MG63 (cell line): ENCODE data around the gene TMEM141. TPM values are rescaled to one million over a fixed set of nuclear protein-coding genes. Genes with fewer than 3 reads are reported as not detected.
"Not testable (repeated sequence)": the region's sequence is repeated elsewhere in the genome, so short reads cannot be mapped to it uniquely, and the experiment has no call there.

Experiments used
- DNase-seq: peaks from one replicate; pipeline ENCODE4 v3.0.0-alpha.2; 2020
- H3K27me3 ChIP-seq: fragments of 250-450 bp; sonication (Bioruptor Pico); 2 replicates; pipeline ENCODE4 v1.5.1; 2020; ENCODE audit warnings: mild to moderate bottlenecking, moderate library complexity
- H3K36me3 ChIP-seq: fragments of 250-450 bp; sonication (Bioruptor Pico); 2 replicates; pipeline ENCODE4 v1.5.1; 2020; ENCODE audit warnings: mild to moderate bottlenecking, moderate library complexity
- H3K4me3 ChIP-seq: fragments of 250-450 bp; sonication (Bioruptor Pico); 2 replicates; pipeline ENCODE4 v1.5.1; 2020; ENCODE audit warnings: mild to moderate bottlenecking, moderate library complexity
- H3K9me3 ChIP-seq: fragments of 250-450 bp; sonication (Bioruptor Pico); 2 replicates; pipeline ENCODE4 v1.5.1; 2020; ENCODE audit warnings: mild to moderate bottlenecking, moderate library complexity
- total RNA-seq: library from RNA; depleted of rRNA; stranded (reverse); fragments of >200 nt; shearing (Covaris generic); gene quantifications from 2 replicates; pipeline ENCODE4 v1.2.3, GENCODE V29; 2014; ENCODE audit warnings: low replicate concordance

Gene TMEM141
- total RNA-seq, 1 experiment from 2014 or later: 57.5 TPM

DNA sequence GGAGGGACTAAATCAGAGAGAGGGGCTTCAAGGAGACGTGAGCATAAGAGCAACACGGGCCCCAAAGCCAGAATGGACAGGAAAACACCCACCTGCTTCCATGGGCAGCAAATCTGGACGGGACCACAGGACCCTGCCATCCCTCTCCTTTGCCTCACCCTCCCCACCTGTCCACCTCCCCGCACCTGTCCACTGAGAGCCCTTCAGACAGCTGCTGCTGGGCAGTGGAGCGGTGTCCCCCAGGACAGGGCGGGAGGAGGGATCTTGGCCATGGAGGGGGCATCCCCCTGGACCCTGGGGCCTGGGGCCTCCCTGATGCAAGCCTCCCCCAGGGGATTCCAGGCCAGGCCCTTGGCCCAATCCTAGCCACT is 7.5 kb downstream of the TMEM141 start:
- DNase-seq: no peak
- Histone ChIP-seq H3K4me3 (no peak overlapping the region), H3K9me3 (no peaks in the 10 kb centered on the region), H3K36me3 (no peaks in the 10 kb centered on the region; the same call in 1 of the 2 replicates), H3K27me3 (peaks cover 34% of the 10 kb centered on the region)

DNA sequence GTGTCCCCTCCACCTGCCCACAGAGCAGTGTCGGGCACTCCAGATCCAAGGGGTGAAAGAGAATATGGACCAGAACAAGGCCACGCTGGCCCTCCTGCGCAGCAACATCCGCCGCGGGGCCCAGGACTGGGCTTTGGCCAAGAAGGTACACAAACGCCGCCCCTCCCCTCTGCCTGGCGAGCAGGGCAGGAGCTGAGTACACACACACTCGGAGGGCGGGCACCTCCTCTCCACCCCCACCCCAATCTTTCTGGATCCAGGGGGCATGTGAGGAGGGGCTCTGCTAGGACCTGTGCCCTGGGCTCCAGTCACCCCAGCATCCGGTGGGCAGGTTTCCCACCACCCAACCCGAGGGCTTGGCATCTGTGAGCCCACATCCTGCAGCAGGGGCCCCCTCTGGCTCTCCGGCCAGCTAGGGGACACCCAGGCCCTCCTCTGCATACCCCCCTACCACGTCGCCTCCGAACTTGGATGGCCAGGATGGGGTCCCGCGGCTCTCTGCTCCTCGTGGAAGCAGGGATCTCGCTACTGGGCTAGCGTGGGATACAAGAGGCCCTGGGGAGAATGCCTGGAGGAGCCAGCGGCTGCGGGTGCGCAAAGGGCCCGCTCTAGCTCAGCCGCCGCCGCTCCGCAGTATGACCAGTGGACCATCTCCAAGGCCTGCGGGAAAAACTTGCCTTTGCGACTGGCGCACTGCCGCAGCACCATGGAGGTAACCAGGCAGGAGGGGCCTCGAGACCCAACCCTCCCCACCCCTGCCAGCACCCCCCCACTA is 8.1 kb downstream of the TMEM141 start:
- Histone ChIP-seq H3K27me3 (peaks cover 34% of the 10 kb centered on the region), H3K9me3 (no peaks in the 10 kb centered on the region), H3K36me3 (no peaks in the 10 kb centered on the region), H3K4me3 (no peak overlapping the region)
- DNase-seq: no peak

DNA sequence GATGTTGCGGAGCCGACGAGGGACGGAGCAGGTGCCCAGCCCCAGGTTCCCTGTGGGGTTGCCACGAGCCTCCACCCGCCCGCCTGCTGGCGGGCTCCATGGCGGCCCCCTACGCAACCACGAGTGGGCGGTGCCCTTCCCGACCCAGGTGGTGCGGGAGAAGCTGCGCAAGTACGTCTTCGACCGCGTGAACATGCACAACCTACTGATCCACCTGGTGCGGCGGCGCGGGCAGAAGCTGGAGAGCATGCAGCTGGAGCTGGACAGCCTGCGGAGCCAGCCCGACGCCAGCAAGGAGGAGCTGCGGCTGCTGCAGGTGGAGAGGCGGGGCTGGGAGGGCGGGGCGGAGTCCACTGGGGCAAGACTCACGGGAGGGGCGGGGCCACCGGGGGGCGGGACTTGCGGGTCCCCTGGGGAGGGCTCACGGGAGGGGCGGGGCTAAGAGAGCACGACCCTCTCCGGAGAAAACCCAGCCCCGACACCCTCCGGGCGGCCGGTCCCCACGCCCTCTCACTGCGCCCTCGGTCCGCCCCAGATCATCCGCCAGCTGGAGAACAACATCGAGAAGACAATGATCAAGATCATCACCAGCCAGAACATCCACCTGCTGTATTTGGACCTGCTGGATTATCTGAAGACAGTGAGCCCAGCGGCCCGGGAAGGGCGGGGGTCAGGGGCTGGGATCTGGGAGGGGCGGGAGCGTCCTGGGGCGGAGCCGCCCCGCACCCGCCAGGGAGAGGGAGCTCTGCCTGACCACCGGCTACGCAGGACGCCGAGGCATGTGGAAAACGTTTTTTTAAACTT is 8.9 kb downstream of the TMEM141 start:
- Histone ChIP-seq H3K9me3 (no peaks in the 10 kb centered on the region), H3K36me3 (no peaks in the 10 kb centered on the region; the same call in 1 of the 2 replicates), H3K27me3 (peaks cover 34% of the 10 kb centered on the region), H3K4me3 (no peak overlapping the region)
- peak; percentile 65 for DNase-seq

DNA sequence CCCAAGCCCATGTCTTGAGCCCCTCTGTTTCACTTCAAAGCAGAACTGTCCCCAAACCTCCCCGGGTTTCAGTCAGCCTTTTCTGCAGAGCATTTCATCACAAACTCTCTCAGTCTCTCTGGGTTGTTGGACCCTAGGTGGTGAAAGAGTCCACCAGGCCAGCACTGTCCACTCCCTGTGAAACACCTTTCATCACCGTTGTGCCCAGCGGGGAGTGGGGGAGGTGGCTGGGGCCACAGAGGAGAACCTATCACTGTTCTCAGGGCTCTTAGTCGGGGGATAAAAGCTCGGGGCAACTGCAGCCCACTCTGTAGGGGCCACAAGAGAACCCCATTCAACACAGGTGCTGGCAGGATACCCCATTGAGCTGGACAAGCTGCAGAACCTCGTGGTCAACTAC is 11.2 kb downstream of the TMEM141 start:
- Histone ChIP-seq H3K27me3 (peaks cover 31% of the 10 kb centered on the region), H3K36me3 (peaks cover 3% of the 10 kb centered on the region), H3K4me3 (no peak overlapping the region), H3K9me3 (no peaks in the 10 kb centered on the region)
- DNase-seq: no peak

DNA sequence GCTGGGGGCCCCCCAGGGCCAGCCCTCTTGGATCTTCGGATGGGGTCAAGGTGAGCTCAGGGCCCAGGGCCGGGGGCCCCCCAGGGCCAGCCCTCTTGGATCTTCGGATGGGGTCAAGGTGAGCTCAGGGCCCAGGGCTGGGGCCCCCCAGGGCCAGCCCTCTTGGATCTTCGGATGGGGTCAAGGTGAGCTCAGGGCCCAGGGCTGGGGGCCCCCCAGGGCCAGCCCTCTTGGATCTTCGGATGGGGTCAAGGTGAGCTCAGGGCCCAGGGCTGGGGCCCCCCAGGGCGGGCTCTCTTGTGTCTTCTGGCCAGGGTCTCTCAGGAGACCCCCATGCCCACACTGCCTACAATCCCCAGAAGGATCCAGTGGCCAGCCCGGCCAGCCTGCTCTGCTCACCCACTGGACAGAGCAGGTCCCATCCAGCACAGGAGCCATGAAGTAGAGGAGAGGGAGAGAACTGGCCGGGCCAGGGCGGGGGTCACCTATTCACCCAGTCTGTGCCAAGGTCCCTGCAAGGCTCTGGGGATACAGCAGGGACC is 11.9 kb downstream of the TMEM141 start:
- not testable (repeated sequence) for H3K36me3 ChIP-seq, DNase-seq, H3K4me3 ChIP-seq, H3K9me3 ChIP-seq
- H3K27me3 ChIP-seq: peaks cover 24% of the 10 kb centered on the region

DNA sequence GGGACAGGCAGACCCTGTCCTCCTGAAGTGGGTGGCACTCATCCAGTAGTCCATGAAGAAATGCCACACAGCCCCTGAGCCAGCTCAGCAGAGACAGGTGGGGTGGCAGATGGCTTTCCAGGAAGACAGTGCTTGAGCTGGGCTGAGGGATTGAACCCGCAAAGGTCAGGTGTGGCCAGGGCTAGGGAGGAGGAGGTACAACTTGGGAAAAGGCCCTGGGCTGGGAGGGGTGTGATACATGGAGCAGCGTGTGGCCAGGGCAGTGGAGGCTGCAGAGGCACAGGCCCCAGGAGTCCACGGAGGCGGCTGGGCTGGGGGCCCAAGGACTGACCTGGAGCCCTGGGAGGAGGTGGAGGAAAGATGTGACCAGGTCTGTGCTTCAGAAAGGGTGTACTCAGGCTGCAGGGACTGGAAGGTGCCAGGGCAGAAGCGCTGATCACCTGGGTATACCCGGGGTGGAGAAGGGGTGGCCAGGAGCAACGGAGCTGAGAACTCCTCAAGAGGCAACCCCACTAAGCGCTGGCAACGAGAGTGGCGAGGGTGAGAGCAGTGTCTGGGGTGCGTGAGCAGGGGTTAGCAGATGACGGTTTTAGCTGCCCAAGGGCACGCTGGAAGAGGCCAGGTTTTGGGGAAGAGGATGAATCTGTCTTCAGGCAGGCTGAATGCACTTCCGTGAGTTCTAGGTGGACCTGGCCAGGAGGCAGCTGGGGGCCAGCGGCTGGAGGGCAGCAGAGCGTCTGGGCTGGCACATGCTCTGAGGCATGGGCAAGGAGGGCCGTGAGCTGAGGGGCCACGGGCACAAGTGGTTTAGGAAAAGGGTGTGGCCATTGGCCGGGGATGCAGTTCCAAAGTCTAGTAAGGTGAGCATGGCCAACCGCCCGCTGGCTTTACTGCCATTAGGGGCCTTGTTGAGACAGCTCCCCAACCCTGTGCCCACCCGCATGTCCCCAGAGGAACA is 12.7 kb downstream of the TMEM141 start:
- Histone ChIP-seq H3K9me3 (no peaks in the 10 kb centered on the region), H3K4me3 (no peak overlapping the region), H3K36me3 (peaks cover 3% of the 10 kb centered on the region), H3K27me3 (peaks cover 16% of the 10 kb centered on the region)
- DNase-seq: no peak

DNA sequence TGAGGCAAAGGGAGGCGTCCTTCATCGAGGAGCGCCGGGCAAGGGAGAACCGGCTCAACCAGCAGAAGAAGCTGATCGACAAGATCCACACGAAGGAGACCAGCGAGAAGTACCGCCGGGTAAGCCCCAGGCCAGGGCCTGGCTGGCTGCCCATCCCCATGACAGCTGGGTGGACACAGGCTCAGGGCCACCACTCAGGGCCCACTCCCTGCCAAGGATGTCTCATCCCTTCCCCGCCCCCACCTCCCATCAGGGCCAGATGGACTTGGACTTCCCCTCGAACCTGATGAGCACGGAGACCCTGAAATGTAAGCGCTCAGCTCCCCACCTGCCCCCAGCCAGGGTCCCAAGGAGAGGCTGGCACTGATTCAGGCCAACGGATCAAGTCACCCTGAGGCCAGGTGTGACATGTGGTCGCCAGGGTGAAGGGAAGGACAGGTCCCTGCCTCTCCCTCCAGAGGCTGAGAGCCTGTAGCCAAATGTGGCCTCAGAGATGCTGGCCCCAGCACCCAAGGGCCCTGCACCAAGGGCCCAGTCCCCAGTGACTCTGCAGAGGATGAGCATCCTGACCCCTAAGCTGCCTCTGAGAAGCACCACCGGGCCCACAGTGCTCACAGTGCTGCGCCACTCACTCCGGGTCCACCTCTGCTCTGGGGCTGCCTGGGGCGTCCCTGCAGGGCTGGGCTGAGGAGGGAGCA is 13.5 kb downstream of the TMEM141 start:
- Histone ChIP-seq H3K27me3 (peaks cover 8% of the 10 kb centered on the region), H3K9me3 (no peaks in the 10 kb centered on the region), H3K4me3 (no peak overlapping the region), H3K36me3 (peaks cover 10% of the 10 kb centered on the region)
- DNase-seq: no peak

DNA sequence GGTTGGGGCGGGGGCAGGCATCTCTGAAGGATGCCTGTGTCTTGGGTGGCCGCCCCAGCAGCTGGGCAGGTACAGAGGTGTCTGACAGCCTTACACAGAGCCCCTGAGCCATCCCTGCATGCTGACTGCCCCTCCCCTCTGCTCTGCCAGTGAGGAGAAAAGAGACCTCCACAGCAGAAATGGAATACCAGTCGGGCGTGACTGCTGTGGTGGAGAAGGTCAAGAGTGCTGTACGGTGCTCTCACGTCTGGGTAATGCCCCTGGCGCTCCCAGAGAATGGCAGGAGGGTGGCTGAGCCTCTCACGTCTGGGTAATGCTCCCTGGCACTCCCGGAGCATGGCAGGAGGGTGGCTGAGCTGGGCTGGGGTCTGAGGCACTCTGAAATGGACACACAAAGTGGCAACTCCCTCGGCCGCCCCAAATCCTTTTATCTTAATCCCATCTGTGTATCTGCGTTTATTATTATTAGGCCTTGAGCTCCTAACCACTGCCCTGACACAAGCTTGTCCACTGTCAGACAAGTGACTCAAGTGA is 14.1 kb downstream of the TMEM141 start:
- Histone ChIP-seq H3K27me3 (peaks cover 5% of the 10 kb centered on the region; the same call in 1 of the 2 replicates), H3K9me3 (no peaks in the 10 kb centered on the region), H3K36me3 (peaks cover 16% of the 10 kb centered on the region), H3K4me3 (no peak overlapping the region)
- no peak for DNase-seq

DNA sequence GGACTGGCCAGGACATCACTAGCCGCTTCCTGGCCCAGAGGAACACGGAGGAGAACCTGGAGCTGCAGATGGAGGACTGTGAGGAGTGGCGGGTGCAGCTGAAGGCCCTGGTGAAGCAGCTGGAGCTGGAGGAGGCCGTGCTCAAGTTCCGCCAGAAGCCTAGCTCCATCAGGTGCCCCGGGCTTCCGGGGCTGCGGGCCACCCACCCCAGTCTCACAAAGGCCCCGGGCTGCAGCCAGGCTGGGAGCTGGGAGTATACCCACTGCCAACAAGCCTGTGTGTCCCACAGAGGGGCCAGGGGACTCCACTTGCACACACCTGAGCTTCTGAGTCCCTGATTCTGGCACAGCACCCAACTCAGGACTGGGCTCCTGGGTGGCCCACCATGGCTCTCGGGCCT is 14.9 kb downstream of the TMEM141 start:
- no peak overlapping the region for H3K4me3 ChIP-seq
- H3K36me3 ChIP-seq: peaks cover 24% of the 10 kb centered on the region
- H3K9me3 ChIP-seq: no peaks in the 10 kb centered on the region
- no peak for DNase-seq
- no peaks in the 10 kb centered on the region for H3K27me3 ChIP-seq

DNA sequence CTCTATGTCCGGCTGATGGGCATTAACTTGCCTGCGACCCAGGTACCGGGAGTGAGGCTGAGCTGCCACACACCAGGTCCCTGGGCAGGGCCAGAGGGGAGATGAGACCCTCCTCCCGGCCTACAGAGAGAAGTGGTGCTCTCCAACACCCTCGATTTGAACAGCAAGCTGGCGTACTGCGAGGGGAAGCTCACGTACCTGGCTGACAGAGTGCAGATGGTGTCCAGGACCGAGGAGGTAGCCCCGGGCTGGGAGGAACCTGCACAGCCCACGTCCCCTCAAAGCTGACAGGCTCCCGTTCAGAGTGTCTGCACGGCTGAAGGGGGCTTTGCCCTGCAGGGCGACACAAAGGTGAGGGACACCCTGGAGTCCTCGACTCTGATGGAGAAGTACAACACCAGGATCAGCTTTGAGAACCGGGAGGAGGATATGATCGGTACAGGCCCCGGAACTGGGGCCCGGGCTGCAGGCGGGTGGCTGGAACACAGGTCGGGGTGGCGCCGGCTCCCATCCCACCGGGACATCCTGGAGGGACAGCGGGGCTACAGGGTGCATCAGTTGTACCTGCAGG is 15.6 kb downstream of the TMEM141 start:
- Histone ChIP-seq H3K36me3 (peaks cover 28% of the 10 kb centered on the region), H3K4me3 (peak overlapping the region; percentile 69), H3K27me3 (no peaks in the 10 kb centered on the region), H3K9me3 (no peaks in the 10 kb centered on the region)
- no peak for DNase-seq

DNA sequence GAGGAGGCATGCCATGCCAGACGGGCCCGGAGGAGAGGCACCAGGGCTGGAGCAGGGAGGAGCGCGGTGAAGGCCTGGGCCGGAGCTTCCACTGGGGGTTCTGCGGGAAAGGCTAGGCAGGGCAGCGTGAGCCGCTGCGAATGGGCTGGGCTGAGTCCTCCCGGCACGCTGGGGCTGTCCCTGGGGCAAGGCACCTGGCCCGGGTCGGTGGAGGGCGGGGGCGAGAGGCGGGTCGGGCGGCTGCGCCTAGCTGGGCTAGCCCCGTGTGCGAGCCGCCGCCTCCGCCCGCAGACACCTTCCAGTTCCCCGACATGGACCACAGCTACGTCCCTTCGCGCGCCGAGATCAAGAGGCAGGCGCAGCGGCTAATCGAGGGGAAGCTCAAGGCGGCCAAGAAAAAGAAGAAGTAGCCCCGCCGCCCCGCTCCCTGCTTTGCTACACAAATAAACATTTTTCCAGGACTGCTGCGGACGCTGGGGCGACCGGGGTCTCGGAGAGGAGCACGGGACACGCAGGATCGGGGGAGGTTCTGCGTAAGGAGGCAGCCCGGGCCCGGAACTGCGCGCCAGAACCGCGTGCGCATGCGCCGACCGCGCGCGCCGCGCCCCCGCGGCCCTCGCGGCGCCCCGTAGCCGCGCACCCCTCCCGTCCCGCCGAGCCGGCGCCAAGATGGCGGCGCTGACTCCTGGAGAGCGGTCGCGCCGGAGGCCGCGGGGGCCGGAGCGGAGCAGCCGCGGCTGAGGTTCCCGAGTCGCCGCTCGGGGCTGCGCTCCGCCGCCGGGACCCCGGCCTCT is 16.3 kb downstream of the TMEM141 start, which contains the start of gene RABL6:
RABL6 (plus strand) TSS at position 668 of the 794 bp plus-strand sequence. CDS start 249 bp downstream, outside the sequence.
- Histone ChIP-seq H3K27me3 (no peaks in the 10 kb centered on the region), H3K36me3 (peaks cover 33% of the 10 kb centered on the region), H3K4me3 (peak within 1 kb of the TSS; percentile 84), H3K9me3 (no peaks in the 10 kb centered on the region)
- peak; percentile 76 for DNase-seq

DNA sequence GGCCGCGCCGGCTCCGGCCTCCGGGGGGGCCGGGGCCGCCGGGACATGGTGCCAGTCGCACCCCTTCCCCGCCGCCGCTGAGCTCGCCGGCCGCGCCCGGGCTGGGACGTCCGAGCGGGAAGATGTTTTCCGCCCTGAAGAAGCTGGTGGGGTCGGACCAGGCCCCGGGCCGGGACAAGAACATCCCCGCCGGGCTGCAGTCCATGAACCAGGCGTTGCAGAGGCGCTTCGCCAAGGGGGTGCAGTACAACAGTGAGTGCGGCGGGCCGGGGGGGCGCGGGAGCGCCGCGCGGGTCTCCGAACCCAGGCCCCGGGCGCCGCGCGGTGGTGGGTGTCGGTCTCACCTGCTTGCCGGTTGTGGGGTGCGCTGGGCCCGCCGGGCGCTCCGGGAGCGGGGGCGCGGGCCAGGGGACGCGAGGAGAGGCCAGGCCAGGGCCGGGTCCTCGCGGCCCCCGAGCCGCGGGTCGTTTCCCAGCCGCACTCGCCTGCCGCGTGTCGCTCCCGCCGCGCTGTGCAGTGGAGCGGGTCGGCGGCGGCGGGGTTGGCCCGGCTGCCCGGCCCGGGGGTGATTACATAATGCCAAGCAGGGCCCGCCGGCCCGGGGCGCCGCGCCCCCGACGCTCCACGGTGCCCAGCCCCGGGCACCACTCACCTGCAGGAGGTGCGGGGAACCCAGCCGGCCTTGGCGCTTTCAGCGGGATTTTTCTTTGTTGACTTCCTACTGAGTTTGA is 17.1 kb downstream of the TMEM141 start:
- Histone ChIP-seq H3K36me3 (peaks cover 40% of the 10 kb centered on the region), H3K9me3 (no peaks in the 10 kb centered on the region), H3K4me3 (peak overlapping the region; percentile 84), H3K27me3 (no peaks in the 10 kb centered on the region)
- DNase-seq: peak; percentile 20

DNA sequence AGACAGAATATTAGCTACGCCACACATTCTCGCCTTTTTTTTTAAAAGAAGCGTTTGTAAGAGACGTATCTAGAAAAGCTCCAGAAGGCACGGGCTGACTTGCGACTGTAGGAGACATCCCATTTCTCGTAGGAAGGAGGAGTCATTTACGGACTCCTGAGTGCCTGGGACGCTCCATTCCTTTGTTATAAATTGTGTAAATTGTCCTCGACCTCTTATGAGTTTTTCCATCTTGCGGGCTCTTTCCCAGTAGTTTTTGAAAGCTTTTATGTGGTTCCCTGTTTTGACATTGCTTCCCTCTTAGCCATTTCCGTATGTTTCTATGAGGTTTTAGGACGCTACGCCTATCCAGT is 17.6 kb downstream of the TMEM141 start:
- Histone ChIP-seq H3K4me3 (peak overlapping the region; percentile 84), H3K27me3 (no peaks in the 10 kb centered on the region), H3K36me3 (peaks cover 46% of the 10 kb centered on the region), H3K9me3 (no peaks in the 10 kb centered on the region)
- no peak for DNase-seq

DNA sequence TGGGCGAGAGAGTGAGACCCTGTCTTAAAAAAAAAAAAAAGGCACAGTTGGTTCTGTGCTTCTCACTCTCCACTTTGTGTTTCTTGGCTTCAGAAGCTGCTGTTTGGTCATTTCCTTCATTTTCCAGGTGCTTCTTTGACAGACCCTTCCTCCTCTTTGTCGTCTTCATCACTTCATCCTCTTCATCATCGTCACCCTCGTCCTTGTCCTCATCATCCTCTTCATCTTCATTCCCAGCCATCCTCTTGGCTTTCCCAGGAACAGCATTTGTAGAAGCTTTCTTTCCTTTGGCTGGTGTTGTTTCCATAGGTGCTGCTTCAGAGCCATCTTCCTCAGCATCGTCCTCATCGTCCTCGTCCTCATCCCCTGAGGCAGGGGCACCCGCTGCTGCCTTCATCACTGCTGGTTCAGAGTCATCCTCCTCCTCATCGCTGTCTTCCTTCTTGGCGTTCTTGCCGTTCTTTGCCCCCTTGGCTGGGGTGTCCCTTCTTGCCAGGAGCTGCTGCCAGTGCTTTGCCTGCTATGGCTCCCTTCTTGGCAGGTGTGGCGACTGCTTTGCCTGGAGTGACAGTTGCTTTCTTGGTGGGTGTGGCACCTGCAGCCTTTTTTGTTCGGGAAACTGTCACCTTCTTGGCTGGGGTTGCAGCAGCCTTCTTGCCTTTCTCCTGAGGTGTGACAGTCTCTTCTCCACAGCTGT is 23.7 kb downstream of the TMEM141 start:
- H3K36me3 ChIP-seq: peaks cover 55% of the 10 kb centered on the region
- no peaks in the 10 kb centered on the region for H3K27me3 ChIP-seq
- H3K4me3 ChIP-seq: no peak overlapping the region
- H3K9me3 ChIP-seq: no peaks in the 10 kb centered on the region
- DNase-seq: no peak
